DND-41 (cell line): Measurements from ENCODE around the gene STRADA.

Experiments used
- ATAC-seq: fragments of 200-7000 bp; cut with Tn5 transposase; 3 replicates; pipeline ENCODE4 v1.9.1; 2021; ENCODE audit warnings: low read depth; ENCODE audit not compliant: insufficient read depth
- DNase-seq: peaks from one replicate; pipeline ENCODE4 v3.0.0-alpha.2; 2020
- H2AFZ ChIP-seq: 2 replicates; pipeline ENCODE4 v1.6.0; 2012; ENCODE audit warnings: low read depth, low read length
- H3K27ac ChIP-seq: 2 replicates; pipeline ENCODE4 v1.5.1; 2012; ENCODE audit warnings: low read length, inconsistent platforms
- H3K27me3 ChIP-seq: fragments of 200-600 bp; sonication (generic); 2 replicates; pipeline ENCODE4 v1.6.0; 2012; ENCODE audit warnings: low read length, mild to moderate bottlenecking, inconsistent platforms; ENCODE audit not compliant: insufficient read depth, poor library complexity
- H3K36me3 ChIP-seq: 2 replicates; pipeline ENCODE4 v1.5.1; 2012; ENCODE audit warnings: low read length, inconsistent platforms; ENCODE audit not compliant: insufficient read depth
- H3K4me1 ChIP-seq: 2 replicates; pipeline ENCODE4 v1.5.1; 2012; ENCODE audit warnings: mild to moderate bottlenecking, low read length; ENCODE audit not compliant: insufficient read depth
- H3K4me2 ChIP-seq: 2 replicates; pipeline ENCODE4 v1.6.0; 2012; ENCODE audit warnings: mild to moderate bottlenecking, moderate library complexity, low read length, inconsistent platforms; ENCODE audit not compliant: insufficient read depth
- H3K4me3 ChIP-seq, 2 experiments: fragments of 200-600 bp in 1 of 2; shearing (Covaris generic) in 1 of 2; 2 replicates each; pipeline ENCODE4 v1.5.1; 2012 to 2016; ENCODE audit warnings: inconsistent platforms in 2 of 2, low read length in 2 of 2, mild to moderate bottlenecking in 2 of 2, low read depth in 1 of 2, moderate library complexity in 1 of 2
- H3K79me2 ChIP-seq: 2 replicates; pipeline ENCODE4 v1.6.0; 2012; ENCODE audit warnings: low read length, inconsistent platforms; ENCODE audit not compliant: insufficient read depth
- H3K9ac ChIP-seq: 2 replicates; pipeline ENCODE4 v1.6.0; 2012; ENCODE audit warnings: low read depth, mild to moderate bottlenecking, inconsistent platforms, low read length, moderate library complexity
- H3K9me3 ChIP-seq: 2 replicates; pipeline ENCODE4 v1.5.1; 2012; ENCODE audit warnings: low read length, moderate library complexity, mild to moderate bottlenecking, inconsistent platforms; ENCODE audit not compliant: insufficient read depth, severe bottlenecking
- H4K20me1 ChIP-seq: 2 replicates; pipeline ENCODE4 v1.6.0; 2012; ENCODE audit warnings: low read length; ENCODE audit not compliant: insufficient read depth
- EZH2 ChIP-seq: IDR thresholded peaks from 3 replicates; pipeline ENCODE4 v1.6.1; 2012; ENCODE audit warnings: borderline replicate concordance, low read depth, mild to moderate bottlenecking, moderate library complexity, low read length, inconsistent platforms; ENCODE audit not compliant: severe bottlenecking
- TF ChIP-seq, protein P1 (sequence below): IDR thresholded peaks from 2 replicates; pipeline ENCODE4 v1.5.1; 2012; ENCODE audit warnings: borderline replicate concordance, low read length, moderate library complexity, mild to moderate bottlenecking; ENCODE audit not compliant: poor library complexity, severe bottlenecking; ENCODE audit errors: extremely low read depth

Gene STRADA

DNA sequence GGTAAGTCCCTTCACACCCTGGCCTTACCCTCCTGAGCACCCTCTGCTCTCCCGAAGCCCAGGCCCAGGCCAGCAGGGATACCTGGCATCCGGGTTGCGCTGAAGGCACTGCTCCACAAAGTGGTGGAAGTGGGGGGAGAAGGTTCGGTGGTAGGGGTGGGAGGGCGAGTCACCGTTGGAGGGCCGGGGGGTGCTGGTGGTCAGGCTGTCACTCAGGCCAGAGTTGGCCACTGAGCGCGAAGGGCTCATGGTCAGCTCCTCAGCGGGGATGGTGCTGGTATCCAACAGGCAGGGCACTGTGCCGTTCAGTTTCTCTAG, 37.4 kb downstream of the STRADA start:
- H3K27ac ChIP-seq: no peak overlapping the region
- peaks cover 17% of the 10 kb centered on the region for H3K4me1 ChIP-seq

DNA sequence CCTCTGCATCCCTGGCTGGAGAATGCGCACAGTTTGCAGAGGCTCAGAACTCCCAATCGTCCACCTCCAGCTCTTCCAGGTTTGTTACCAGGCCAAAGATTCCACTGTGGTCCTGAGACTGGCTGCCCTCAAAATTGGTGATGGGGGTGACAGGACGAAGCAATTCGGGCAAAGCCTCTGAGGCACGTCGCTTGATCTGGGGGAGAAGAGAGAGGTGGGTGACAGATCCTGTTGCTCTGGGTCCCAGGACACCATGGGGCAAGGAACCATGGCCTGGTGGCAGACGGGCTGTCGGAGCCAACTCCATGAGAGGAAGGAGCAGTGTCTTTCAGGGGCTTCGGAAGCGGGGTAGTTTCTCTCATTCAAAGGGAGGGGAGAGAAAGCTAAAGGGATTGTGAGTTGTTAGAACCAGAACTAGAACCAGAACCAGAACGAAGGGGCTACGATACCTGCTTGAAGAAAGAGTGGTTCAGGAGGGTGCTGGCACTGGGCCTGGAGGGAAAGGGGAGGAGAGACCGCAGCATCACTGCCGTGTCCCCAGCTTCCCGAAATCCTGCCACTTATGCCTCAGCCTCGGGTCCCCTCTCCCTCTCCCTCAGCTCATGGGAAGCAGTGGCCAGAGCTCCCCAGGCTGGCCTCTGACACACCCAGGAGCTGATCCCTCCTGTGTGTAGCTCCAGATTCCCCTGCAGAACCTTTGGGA, 37.9 kb downstream of the STRADA start:
- Histone ChIP-seq H3K27me3 (no peaks in the 10 kb centered on the region), H3K4me2 (no peak overlapping the region), H3K36me3 (peaks cover 46% of the 10 kb centered on the region), H3K9me3 (no peaks in the 10 kb centered on the region), H3K27ac (no peak overlapping the region), H3K4me1 (peaks cover 23% of the 10 kb centered on the region), H2AFZ (no peak overlapping the region), H4K20me1 (peaks cover 19% of the 10 kb centered on the region), H3K9ac (no peak overlapping the region), H3K4me3 (no peak overlapping the region), H3K79me2 (peaks cover 4% of the 10 kb centered on the region)
- DNase-seq (no peak), ATAC-seq (no peak)
- TF ChIP-seq, protein P1, sequence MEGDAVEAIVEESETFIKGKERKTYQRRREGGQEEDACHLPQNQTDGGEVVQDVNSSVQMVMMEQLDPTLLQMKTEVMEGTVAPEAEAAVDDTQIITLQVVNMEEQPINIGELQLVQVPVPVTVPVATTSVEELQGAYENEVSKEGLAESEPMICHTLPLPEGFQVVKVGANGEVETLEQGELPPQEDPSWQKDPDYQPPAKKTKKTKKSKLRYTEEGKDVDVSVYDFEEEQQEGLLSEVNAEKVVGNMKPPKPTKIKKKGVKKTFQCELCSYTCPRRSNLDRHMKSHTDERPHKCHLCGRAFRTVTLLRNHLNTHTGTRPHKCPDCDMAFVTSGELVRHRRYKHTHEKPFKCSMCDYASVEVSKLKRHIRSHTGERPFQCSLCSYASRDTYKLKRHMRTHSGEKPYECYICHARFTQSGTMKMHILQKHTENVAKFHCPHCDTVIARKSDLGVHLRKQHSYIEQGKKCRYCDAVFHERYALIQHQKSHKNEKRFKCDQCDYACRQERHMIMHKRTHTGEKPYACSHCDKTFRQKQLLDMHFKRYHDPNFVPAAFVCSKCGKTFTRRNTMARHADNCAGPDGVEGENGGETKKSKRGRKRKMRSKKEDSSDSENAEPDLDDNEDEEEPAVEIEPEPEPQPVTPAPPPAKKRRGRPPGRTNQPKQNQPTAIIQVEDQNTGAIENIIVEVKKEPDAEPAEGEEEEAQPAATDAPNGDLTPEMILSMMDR: no peak
- TF ChIP-seq EZH2: no peak

More for the DNA sequence above, 37.4 kb downstream of the STRADA start:
- DNase-seq: no peak
- H3K9me3 ChIP-seq: no peaks in the 10 kb centered on the region
- peaks cover 48% of the 10 kb centered on the region for H3K36me3 ChIP-seq
- no peak overlapping the region for H3K9ac ChIP-seq
- H3K27me3 ChIP-seq: no peaks in the 10 kb centered on the region
- ATAC-seq: no peak
- H3K4me2 ChIP-seq: no peak overlapping the region
- no peaks in the 10 kb centered on the region for H3K79me2 ChIP-seq
- no peak overlapping the region for H3K4me3 ChIP-seq
- no peak overlapping the region for H2AFZ ChIP-seq
- no peak for TF ChIP-seq EZH2
- TF ChIP-seq, protein P1: no peak
- peaks cover 14% of the 10 kb centered on the region for H4K20me1 ChIP-seq

DNA sequence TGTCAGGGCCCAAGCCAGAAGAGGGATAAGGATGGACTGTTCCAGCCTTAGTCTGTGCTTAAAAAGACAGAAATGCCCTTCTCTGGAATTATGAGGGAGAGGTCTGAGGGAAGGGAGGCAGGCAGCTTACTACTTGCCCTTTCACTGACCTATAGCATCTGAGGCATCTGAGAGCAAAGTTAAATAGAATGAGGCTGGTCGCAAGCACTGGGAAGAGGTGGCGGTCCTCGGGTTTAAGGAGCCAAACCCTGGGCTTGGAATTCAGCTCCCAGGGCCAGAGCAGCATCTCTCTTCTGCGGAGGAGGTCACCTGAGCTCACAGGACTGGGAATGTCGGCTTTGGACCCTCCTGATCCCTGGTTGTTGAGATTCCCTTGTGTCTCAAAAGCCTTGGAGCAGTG, 38.6 kb downstream of the STRADA start:
- H3K36me3 ChIP-seq: peaks cover 48% of the 10 kb centered on the region
- TF ChIP-seq, protein P1: no peak
- no peak for TF ChIP-seq EZH2
- no peak overlapping the region for H3K4me2 ChIP-seq
- no peak for ATAC-seq
- no peak overlapping the region for H3K9ac ChIP-seq
- no peaks in the 10 kb centered on the region for H3K27me3 ChIP-seq
- H3K27ac ChIP-seq: no peak overlapping the region
- peaks cover 11% of the 10 kb centered on the region for H3K79me2 ChIP-seq
- DNase-seq: no peak
- no peak overlapping the region for H2AFZ ChIP-seq
- H3K4me1 ChIP-seq: peaks cover 29% of the 10 kb centered on the region
- H3K9me3 ChIP-seq: no peaks in the 10 kb centered on the region
- H3K4me3 ChIP-seq: no peak overlapping the region
- H4K20me1 ChIP-seq: peaks cover 25% of the 10 kb centered on the region
